Sciatic nerve (tissue), 1 donor: ENCODE data around the gene INIP. TPM values are rescaled to one million over a fixed set of nuclear protein-coding genes. Genes with fewer than 3 reads are reported as not detected.

Experiments
- total RNA-seq: library from RNA; stranded (reverse); fragmentation: NEBNext Ultra II Directional; extraction: Animal tissue kit (Norgen Biotek cat#: 25700); gene quantifications from one replicate; pipeline ENCODE4 v1.2.1, GENCODE V29; 2021
- donor health status: DM: no; HTN: no; CAD: no.

The INIP gene
- total RNA-seq, 1 donor from 2014 or later = 23.5 TPM

Other genes with a start within 250 kb of the INIP start
- gene KIAA1958, start 231.3 kb downstream of the INIP start, total RNA-seq = 5.8 TPM
- gene SNX30, start 32.6 kb upstream of the INIP start, total RNA-seq = 10.7 TPM
- gene SLC46A2, start 172.8 kb upstream of the INIP start, total RNA-seq = 0.27 TPM